ENCODE measurements around the gene GABRD.

The GABRD gene

DNA sequence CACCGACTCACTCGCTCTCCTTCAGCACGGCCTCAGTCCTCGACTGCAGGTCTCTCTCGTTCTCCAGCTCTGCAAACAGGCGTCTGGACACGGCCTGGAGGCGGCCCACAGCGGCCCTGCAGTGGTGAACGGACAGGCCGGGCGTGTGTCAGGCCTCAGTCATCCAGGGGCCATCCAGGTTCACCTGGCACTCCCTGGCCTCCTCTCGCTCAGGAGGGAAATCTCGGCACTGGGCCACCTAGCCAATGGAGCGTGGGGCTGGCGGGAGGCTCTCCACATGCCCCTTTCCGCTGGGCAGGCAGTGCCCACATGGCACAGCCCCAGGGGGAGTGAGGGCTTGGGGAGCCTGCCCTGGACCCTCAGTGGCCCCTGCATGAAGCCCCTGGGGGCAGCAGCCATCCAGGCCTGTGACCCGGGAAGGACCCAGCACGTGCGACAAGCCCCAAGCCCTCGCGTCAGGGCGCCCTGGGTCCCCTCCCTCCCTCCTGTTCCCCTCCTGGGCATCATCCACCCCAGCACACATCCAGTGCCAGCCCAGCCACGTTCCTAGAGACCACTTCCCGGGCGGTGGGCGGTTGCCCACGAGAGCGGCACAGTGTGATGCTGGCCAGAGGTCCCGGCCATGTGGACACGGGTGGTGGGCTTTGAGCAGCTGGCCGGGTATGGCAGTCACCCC is 33.6 kb upstream of the GABRD start:
- H3K27ac ChIP-seq, result no peak overlapping the region
- TF ChIP-seq, protein P1, sequence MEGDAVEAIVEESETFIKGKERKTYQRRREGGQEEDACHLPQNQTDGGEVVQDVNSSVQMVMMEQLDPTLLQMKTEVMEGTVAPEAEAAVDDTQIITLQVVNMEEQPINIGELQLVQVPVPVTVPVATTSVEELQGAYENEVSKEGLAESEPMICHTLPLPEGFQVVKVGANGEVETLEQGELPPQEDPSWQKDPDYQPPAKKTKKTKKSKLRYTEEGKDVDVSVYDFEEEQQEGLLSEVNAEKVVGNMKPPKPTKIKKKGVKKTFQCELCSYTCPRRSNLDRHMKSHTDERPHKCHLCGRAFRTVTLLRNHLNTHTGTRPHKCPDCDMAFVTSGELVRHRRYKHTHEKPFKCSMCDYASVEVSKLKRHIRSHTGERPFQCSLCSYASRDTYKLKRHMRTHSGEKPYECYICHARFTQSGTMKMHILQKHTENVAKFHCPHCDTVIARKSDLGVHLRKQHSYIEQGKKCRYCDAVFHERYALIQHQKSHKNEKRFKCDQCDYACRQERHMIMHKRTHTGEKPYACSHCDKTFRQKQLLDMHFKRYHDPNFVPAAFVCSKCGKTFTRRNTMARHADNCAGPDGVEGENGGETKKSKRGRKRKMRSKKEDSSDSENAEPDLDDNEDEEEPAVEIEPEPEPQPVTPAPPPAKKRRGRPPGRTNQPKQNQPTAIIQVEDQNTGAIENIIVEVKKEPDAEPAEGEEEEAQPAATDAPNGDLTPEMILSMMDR (conservative IDR thresholded peaks at IDR 0.05; ENCODE audit: low read depth), result no peak
- CTCF ChIA-PET, result no interaction called here
- no peak for DNase-seq (ENCODE audit: low spot score)
- POLR2A ChIA-PET (ENCODE audit: low non-redundant PET), result interaction anchor here (0.6 kb wide), 1 partner anchor 10 kb away, joined by 12 read pairs; no protein-coding TSS in a partner anchor

DNA sequence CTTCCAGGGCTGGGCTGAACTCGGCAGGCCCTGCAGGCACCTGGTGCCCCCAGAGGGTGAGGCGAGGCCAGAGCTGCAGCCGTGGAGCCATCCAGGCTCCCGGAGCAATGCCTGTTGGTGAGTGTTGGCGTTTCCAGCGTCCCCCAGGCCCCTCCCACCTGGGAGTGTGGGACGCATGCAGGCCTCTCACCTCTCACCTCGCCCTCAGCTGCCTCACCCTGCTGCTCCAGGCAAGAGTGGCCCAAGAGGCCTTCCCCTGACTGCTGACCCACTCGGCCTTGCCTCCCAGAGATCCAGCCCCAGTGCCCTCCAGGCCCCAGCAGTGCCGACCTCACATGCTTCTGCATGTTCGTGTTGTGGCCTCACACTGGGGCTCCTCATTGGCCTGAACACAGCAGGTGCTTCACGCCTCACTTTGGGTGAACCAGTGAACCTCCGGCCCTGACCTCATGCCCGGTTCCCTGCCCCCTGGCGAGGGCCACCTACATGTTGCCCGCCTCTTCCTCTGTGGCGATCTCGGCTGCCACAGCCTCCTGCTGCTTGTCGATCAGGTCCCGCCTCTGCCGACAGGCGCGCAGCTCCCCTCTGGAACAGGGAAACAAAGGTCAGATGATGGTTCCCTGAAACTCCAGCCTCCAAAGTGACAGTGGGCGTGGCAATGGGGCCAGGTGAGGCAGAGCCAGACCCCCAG is 32.5 kb upstream of the GABRD start:
- TF ChIP-seq, protein P1 (conservative IDR thresholded peaks at IDR 0.05; ENCODE audit: low read depth), result no peak
- POLR2A ChIA-PET (ENCODE audit: low non-redundant PET), result no interaction called here

DNA sequence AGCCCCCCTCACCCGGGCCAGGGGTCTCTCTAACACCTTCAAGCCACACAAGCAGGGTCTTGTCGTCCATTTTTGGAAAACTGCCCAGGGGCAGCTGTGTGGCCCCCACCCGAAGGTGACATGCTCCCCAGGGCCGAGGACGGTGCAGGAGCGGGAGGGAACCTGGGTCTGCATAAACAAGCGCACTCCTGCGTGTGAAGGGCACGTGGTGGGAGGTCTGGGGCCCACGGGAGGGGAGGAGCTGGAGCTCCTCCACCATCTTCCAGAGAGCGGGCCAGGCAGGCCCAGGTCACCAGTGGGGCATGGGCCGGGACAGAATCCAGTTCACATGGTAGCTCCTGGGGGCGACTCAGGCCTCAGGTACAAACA is 32.0 kb upstream of the GABRD start:
- ChIA-PET POLR2A (ENCODE audit: low non-redundant PET) (no interaction called here), CTCF (no interaction called here)
- no peak overlapping the region for H3K27ac ChIP-seq
- TF ChIP-seq, protein P1 (conservative IDR thresholded peaks at IDR 0.05; ENCODE audit: low read depth), result no peak
- DNase-seq (ENCODE audit: low spot score), result no peak

More for the DNA sequence above, 32.5 kb upstream of the GABRD start:
- H3K27ac ChIP-seq, result no peak overlapping the region
- no peak for DNase-seq (ENCODE audit: low spot score)
- CTCF ChIA-PET, result no interaction called here

DNA sequence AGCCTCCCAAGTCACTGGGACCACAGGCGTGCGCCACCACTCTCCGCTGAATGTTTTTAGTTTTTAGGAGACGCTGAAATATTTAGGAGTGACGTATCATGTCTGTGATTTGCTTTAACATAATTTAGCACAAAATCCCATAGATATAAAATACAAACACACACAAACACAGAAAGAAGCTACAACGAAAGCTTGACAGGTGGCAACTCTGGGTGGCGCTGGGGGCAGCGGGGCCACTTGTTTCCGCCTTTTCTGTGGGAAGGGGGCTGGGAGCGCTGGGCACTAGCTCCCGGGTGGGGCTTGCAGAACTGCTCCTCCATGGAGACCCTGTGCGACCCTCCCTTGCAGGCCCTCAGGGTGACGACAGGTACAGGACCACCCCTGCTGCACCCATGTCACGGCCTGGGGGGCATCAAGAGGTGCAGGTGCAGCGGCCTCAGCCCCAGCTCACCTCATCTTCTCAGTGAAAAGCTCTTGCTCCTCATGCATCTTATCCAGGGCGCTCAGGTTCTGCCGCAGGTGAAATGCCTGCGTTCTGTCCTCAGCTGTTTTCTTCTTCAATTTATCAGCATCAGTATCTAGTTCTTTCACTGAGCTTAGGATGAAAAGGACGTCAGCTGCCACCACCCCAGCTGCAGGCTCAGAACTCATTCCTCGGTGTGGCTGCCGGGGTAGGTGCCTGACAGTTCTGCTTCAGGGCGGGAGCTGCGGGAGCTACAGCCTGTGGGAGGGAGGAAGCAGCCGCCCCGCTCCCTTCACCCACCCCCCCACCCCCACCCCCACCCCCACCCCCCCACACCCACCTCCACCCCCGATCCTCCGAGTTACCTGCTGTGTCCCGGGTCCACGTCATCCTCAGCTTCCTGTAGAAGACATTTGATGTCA is 30.8 kb upstream of the GABRD start:
- ChIA-PET POLR2A (ENCODE audit: low non-redundant PET) (no interaction called here), CTCF (interaction anchor here (0.6 to 0.7 kb wide), 2 partner anchors 176 to 551 kb away, joined by 3 to 5 read pairs; no protein-coding TSS in a partner anchor)
- TF ChIP-seq, protein P1 (conservative IDR thresholded peaks at IDR 0.05; ENCODE audit: low read depth), result no peak
- no peak overlapping the region for H3K27ac ChIP-seq
- DNase-seq (ENCODE audit: low spot score), result no peak

DNA sequence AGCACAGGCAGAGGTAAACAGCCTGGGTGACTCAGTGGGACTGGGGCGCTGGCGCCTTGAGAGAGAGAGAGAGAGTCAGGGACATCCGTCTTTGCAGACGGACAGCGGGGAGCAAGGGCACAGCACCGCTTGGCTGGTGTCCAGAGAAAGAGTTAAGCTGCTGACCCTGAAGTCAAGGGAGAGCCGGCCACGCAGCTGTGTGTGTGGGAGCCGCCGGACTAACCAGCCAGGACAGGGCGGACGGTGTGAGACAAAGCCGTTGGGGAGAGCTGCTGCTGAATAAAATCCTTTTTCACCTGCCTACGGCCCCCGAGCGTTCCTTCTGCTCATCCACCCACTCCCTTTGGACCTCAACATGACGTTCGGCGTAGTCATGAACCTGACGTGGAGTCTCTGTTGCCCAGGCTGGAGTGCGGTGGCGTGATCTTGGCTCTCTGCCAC is 30.0 kb upstream of the GABRD start:
- TF ChIP-seq, protein P1 (conservative IDR thresholded peaks at IDR 0.05; ENCODE audit: low read depth), result no peak
- ChIA-PET POLR2A (ENCODE audit: low non-redundant PET) (no interaction called here), CTCF (interaction anchor here (0.7 kb wide), 1 partner anchor 550 kb away, joined by 3 read pairs; no protein-coding TSS in a partner anchor)
- H3K27ac ChIP-seq, result no peak overlapping the region
- DNase-seq (ENCODE audit: low spot score), result no peak

DNA sequence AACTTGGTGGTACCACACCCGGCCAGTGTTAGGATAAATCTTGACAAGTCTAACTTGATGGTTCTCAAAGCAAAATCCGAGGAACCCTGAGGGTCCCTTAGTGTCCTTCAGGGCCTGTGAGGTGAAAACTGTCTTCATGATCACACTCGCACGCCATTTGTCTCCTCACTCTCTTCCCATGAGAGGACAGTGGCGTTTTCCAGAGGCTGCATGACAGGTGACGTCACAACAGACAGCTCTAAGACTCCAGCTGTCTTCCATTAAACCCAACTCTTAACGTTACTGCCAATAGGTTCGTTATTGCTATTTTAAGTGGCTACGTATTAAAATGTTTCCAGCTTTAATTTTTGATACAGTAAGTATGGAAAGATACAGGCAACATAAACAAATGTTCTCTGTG is 29.4 kb upstream of the GABRD start:
- POLR2A ChIA-PET (ENCODE audit: low non-redundant PET), result no interaction called here
- CTCF ChIA-PET, result interaction anchor here (0.6 to 1.3 kb wide), 2 partner anchors 55 to 379 kb away, joined by 3 read pairs; no protein-coding TSS in a partner anchor
- TF ChIP-seq, protein P1 (conservative IDR thresholded peaks at IDR 0.05; ENCODE audit: low read depth), result no peak
- DNase-seq (ENCODE audit: low spot score), result no peak
- no peak overlapping the region for H3K27ac ChIP-seq
